Stomach (tissue), 4 donors: ENCODE measurements around the gene PORCN.

Experiments
- POLR2A ChIP-seq, 4 donors: fragments of 450-650 bp; IDR thresholded peaks; one replicate each; pipeline ENCODE4 v1.6.1; 2016; ENCODE audit warnings: antibody characterized with exemption in 4 of 4, control low read depth in 2 of 4, mild to moderate bottlenecking in 1 of 4, moderate library complexity in 1 of 4
- TF ChIP-seq, protein P1 (sequence below), 7 experiments: fragments of 450-650 bp in 4 of 7; fragments of 200-600 bp in 3 of 7; sonication (generic) in 3 of 7; IDR thresholded peaks; one replicate each; pipeline ENCODE4 v1.5.1; 2016 to 2019; ENCODE audit warnings: antibody characterized with exemption in 7 of 7, control low read depth in 2 of 7, mild to moderate bottlenecking in 1 of 7

DNA sequence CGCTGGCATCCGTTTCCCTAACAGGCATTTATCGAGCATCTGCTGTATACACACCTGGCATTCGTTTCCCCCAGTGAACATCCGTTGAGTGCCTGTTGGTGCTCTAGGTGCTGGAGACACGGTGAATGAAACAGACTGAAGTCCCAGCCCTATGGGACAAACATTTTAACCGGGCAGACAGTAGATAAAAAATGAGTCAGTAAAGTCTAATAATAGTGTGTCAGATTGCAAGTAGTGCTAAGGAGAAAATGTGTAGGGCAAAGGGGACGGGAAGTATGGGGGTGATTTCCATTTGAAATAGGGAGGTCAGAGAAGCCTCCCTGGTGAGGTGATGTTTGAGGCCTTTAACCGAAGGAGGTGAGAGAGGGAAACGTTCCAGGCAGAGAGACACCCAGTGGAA is 7.5 kb downstream of the PORCN start:
- TF ChIP-seq, protein P1, sequence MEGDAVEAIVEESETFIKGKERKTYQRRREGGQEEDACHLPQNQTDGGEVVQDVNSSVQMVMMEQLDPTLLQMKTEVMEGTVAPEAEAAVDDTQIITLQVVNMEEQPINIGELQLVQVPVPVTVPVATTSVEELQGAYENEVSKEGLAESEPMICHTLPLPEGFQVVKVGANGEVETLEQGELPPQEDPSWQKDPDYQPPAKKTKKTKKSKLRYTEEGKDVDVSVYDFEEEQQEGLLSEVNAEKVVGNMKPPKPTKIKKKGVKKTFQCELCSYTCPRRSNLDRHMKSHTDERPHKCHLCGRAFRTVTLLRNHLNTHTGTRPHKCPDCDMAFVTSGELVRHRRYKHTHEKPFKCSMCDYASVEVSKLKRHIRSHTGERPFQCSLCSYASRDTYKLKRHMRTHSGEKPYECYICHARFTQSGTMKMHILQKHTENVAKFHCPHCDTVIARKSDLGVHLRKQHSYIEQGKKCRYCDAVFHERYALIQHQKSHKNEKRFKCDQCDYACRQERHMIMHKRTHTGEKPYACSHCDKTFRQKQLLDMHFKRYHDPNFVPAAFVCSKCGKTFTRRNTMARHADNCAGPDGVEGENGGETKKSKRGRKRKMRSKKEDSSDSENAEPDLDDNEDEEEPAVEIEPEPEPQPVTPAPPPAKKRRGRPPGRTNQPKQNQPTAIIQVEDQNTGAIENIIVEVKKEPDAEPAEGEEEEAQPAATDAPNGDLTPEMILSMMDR (IDR thresholded peaks at IDR 0.05), result no peak
- no peak for TF ChIP-seq POLR2A (IDR thresholded peaks at IDR 0.05)
